Activated T-cell treated with anti-CD3 and anti-CD28 coated beads, Interleukin-2, amount 50 U/mL, for 4 hours (primary cell): ENCODE data around the gene DNM3. TPM values are rescaled to one million over a fixed set of nuclear protein-coding genes. Genes with fewer than 3 reads are reported as not detected.
A peak's percentile ranks its signal among the peaks of the same experiment; 100 is the strongest.

Source experiments
- ATAC-seq, 2 donors: fragments of 200-7000 bp; cut with Tn5 transposase; one replicate each; pipeline ENCODE4 v1.10.0; 2021
- DNase-seq: peaks from one replicate; pipeline ENCODE4 v3.0.0-alpha.2; 2020
- H3K27me3 Mint-ChIP-seq: one replicate; pipeline ENCODE4 v1.8.0; 2021; ENCODE audit warnings: low read depth, mixed read lengths
- H3K36me3 Mint-ChIP-seq: one replicate; pipeline ENCODE4 v1.8.0; 2022; ENCODE audit warnings: mixed read lengths; ENCODE audit not compliant: insufficient read depth
- H3K4me1 Mint-ChIP-seq: one replicate; pipeline ENCODE4 v1.8.0; 2021; ENCODE audit warnings: low read depth, mixed read lengths
- H3K4me3 Mint-ChIP-seq: one replicate; pipeline ENCODE4 v1.8.0; 2021; ENCODE audit warnings: mild to moderate bottlenecking, moderate library complexity, mixed read lengths
- H3K9me3 Mint-ChIP-seq: one replicate; pipeline ENCODE4 v1.8.0; 2021; ENCODE audit warnings: mixed read lengths
- total RNA-seq, 3 donors: library from RNA; stranded (reverse); gene quantifications; one replicate each; pipeline ENCODE4 v1.2.1, GENCODE V29; 2021

Gene DNM3
- total RNA-seq, 3 donors from 2014 or later = 0.35 to 0.58 (median 0.38) TPM

GRCh38 chr1:172167796-172168596 is 326.7 kb downstream of the DNM3 start:
- ATAC-seq (no peak), DNase-seq (no peak)
- Mint-ChIP-seq H3K27me3 (no peaks in the 10 kb centered on the region), H3K4me1 (no peaks in the 10 kb centered on the region), H3K9me3 (no peaks in the 10 kb centered on the region), H3K4me3 (no peak overlapping the region), H3K36me3 (peaks cover 2% of the 10 kb centered on the region)

- Mint-ChIP-seq H3K36me3 (peaks cover 4% of the 10 kb centered on the region), H3K4me3 (no peak overlapping the region), H3K9me3 (no peaks in the 10 kb centered on the region), H3K27me3 (no peaks in the 10 kb centered on the region), H3K4me1 (no peaks in the 10 kb centered on the region)
- ATAC-seq = no peak
- DNase-seq = no peak
These were observed 327.2 kb downstream of the DNM3 start for GRCh38 chr1:172168597-172168872.

- DNase-seq (no peak), ATAC-seq (no peak)
- Mint-ChIP-seq H3K9me3 (no peaks in the 10 kb centered on the region), H3K27me3 (no peaks in the 10 kb centered on the region), H3K4me3 (no peak overlapping the region), H3K4me1 (no peaks in the 10 kb centered on the region), H3K36me3 (peaks cover 6% of the 10 kb centered on the region)
These were observed 328.5 kb downstream of the DNM3 start for GRCh38 chr1:172169836-172170235.

GRCh38 chr1:172172352-172172831 is 331.1 kb downstream of the DNM3 start:
- no peak overlapping the region for H3K4me3 Mint-ChIP-seq
- H3K9me3 Mint-ChIP-seq = no peaks in the 10 kb centered on the region
- H3K27me3 Mint-ChIP-seq = no peaks in the 10 kb centered on the region
- no peak for ATAC-seq
- DNase-seq = no peak
- H3K36me3 Mint-ChIP-seq = peaks cover 6% of the 10 kb centered on the region
- no peaks in the 10 kb centered on the region for H3K4me1 Mint-ChIP-seq

- Mint-ChIP-seq H3K4me3 (no peak overlapping the region), H3K27me3 (no peaks in the 10 kb centered on the region), H3K9me3 (no peaks in the 10 kb centered on the region), H3K36me3 (peaks cover 6% of the 10 kb centered on the region), H3K4me1 (peaks cover 17% of the 10 kb centered on the region)
- ATAC-seq (no peak), DNase-seq (no peak)
These were observed 334.9 kb downstream of the DNM3 start for GRCh38 chr1:172176206-172176605.

GRCh38 chr1:172177849-172178248 is 336.6 kb downstream of the DNM3 start:
- DNase-seq (no peak), ATAC-seq (no peak)
- no peaks in the 10 kb centered on the region for H3K9me3 Mint-ChIP-seq
- no peak overlapping the region for H3K4me3 Mint-ChIP-seq
- H3K4me1 Mint-ChIP-seq = peaks cover 32% of the 10 kb centered on the region
- no peaks in the 10 kb centered on the region for H3K27me3 Mint-ChIP-seq
- H3K36me3 Mint-ChIP-seq = peaks cover 5% of the 10 kb centered on the region

- Mint-ChIP-seq H3K4me1 (peaks cover 32% of the 10 kb centered on the region), H3K27me3 (no peaks in the 10 kb centered on the region), H3K36me3 (peaks cover 2% of the 10 kb centered on the region), H3K9me3 (no peaks in the 10 kb centered on the region), H3K4me3 (no peak overlapping the region)
- ATAC-seq = no peak
- no peak for DNase-seq
These were observed 337.6 kb downstream of the DNM3 start for GRCh38 chr1:172178886-172179285.

- H3K36me3 Mint-ChIP-seq = no peaks in the 10 kb centered on the region
- no peaks in the 10 kb centered on the region for H3K9me3 Mint-ChIP-seq
- DNase-seq (no peak), ATAC-seq (no peak)
- H3K4me1 Mint-ChIP-seq = peaks cover 37% of the 10 kb centered on the region
- H3K4me3 Mint-ChIP-seq = no peak overlapping the region
- H3K27me3 Mint-ChIP-seq = no peaks in the 10 kb centered on the region
These were observed 338.6 kb downstream of the DNM3 start for GRCh38 chr1:172179918-172180317.

- Mint-ChIP-seq H3K4me1 (peaks cover 42% of the 10 kb centered on the region), H3K9me3 (no peaks in the 10 kb centered on the region), H3K27me3 (no peaks in the 10 kb centered on the region), H3K36me3 (no peaks in the 10 kb centered on the region), H3K4me3 (peak overlapping the region; percentile 73)
- DNase-seq = peak; percentile 26
- peak; percentile 73 to 82 for ATAC-seq
These were observed 339.4 kb downstream of the DNM3 start for GRCh38 chr1:172180501-172181285.

- Mint-ChIP-seq H3K4me1 (peaks cover 43% of the 10 kb centered on the region), H3K4me3 (no peak overlapping the region)
- ATAC-seq = no peak
These were observed 343.4 kb downstream of the DNM3 start for GRCh38 chr1:172184506-172185191.

GRCh38 chr1:172185211-172185610 is 343.9 kb downstream of the DNM3 start:
- ATAC-seq (no peak), DNase-seq (no peak)
- H3K4me3 Mint-ChIP-seq = no peak overlapping the region
- H3K36me3 Mint-ChIP-seq = no peaks in the 10 kb centered on the region
- H3K27me3 Mint-ChIP-seq = no peaks in the 10 kb centered on the region
- peaks cover 39% of the 10 kb centered on the region for H3K4me1 Mint-ChIP-seq
- no peaks in the 10 kb centered on the region for H3K9me3 Mint-ChIP-seq

More at GRCh38 chr1:172184506-172185191, 343.4 kb downstream of the DNM3 start:
- DNase-seq = no peak
- Mint-ChIP-seq H3K27me3 (no peaks in the 10 kb centered on the region), H3K36me3 (no peaks in the 10 kb centered on the region), H3K9me3 (no peaks in the 10 kb centered on the region)

GRCh38 chr1:172185996-172186395 is 344.7 kb downstream of the DNM3 start:
- Mint-ChIP-seq H3K36me3 (no peaks in the 10 kb centered on the region), H3K4me1 (peaks cover 34% of the 10 kb centered on the region), H3K9me3 (no peaks in the 10 kb centered on the region), H3K4me3 (no peak overlapping the region), H3K27me3 (no peaks in the 10 kb centered on the region)
- ATAC-seq (no peak), DNase-seq (no peak)

- Mint-ChIP-seq H3K4me1 (peaks cover 6% of the 10 kb centered on the region), H3K9me3 (peaks cover 24% of the 10 kb centered on the region), H3K36me3 (peaks cover 11% of the 10 kb centered on the region), H3K27me3 (no peaks in the 10 kb centered on the region), H3K4me3 (no peak overlapping the region)
- ATAC-seq = no peak
- DNase-seq = no peak
These were observed 360.3 kb downstream of the DNM3 start for GRCh38 chr1:172201572-172201971.

- H3K36me3 Mint-ChIP-seq = peaks cover 11% of the 10 kb centered on the region
- peaks cover 19% of the 10 kb centered on the region for H3K9me3 Mint-ChIP-seq
- ATAC-seq (no peak), DNase-seq (no peak)
- peaks cover 9% of the 10 kb centered on the region for H3K4me1 Mint-ChIP-seq
- no peaks in the 10 kb centered on the region for H3K27me3 Mint-ChIP-seq
- no peak overlapping the region for H3K4me3 Mint-ChIP-seq
These were observed 362.0 kb downstream of the DNM3 start for GRCh38 chr1:172203135-172203823.
